ENCODE data around the gene POLR2F. TPM values are rescaled to one million over a fixed set of nuclear protein-coding genes. Genes with fewer than 3 reads are reported as not detected.
"Not testable (repeated sequence)": the region's sequence is repeated elsewhere in the genome, so short reads cannot be mapped to it uniquely, and the experiment has no call there.

Gene POLR2F
- total and polyA plus RNA-seq, 9 of the 15 experiments (the other 6 are each of a cell fraction or from before 2014, with no cell fraction given), result 98.9 to 410 (median 168) TPM

- Histone ChIP-seq H4K20me1 (replicated peaks; ENCODE audit: control insufficient read depth, insufficient read depth, low read length) (no peaks in the 10 kb centered on the region), H3K4me3 (no peak overlapping the region), H2AFZ (ENCODE audit: low read depth, low read length) (no peak overlapping the region), H3K27ac (ENCODE audit: extremely low read depth, low read depth, low read length) (no peak overlapping the region), H3K27me3 (ENCODE audit: control insufficient read depth in 2 of 2, insufficient read depth in 2 of 2, low read length in 2 of 2) (no peaks in the 10 kb centered on the region), H3K9me1 (ENCODE audit: control insufficient read depth, insufficient read depth, low read length) (no peaks in the 10 kb centered on the region), H3K9ac (ENCODE audit: insufficient read depth in 1 of 2, low read depth in 2 of 2, low read length in 2 of 2) (no peak overlapping the region), H3K4me1 (replicated peaks in 1 of 2; ENCODE audit: control insufficient read depth in 2 of 2, insufficient read depth in 2 of 2, low read length in 2 of 2) (peaks cover 0 to 7% of the 10 kb centered on the region in 2 experiments; a peak in 2 of 5 replicates), H3K9me3 (replicated peaks; ENCODE audit: control insufficient read depth, insufficient read depth, low read depth, low read length) (no peaks in the 10 kb centered on the region), H3K79me2 (ENCODE audit: control insufficient read depth, insufficient read depth, low read length) (no peaks in the 10 kb centered on the region), H3K36me3 (ENCODE audit: control insufficient read depth, insufficient read depth, low read length) (no peaks in the 10 kb centered on the region), H3K4me2 (ENCODE audit: insufficient read depth, low read length) (no peak overlapping the region)
- no TSS peak for BruUV-seq (replicated peaks)
- DNase-seq (ENCODE audit: extremely low read depth in 1 of 4, low spot score in 3 of 4) (no peak), FAIRE-seq (no peak), ATAC-seq (no peak)
- in situ Hi-C loops (cut with MboI) (loop anchor here (10.0 kb wide), 1 partner anchor 430 kb away; no protein-coding TSS in a partner anchor), intact Hi-C loops (cut with micrococcal nuclease) (no loop called here)
- ChIA-PET POLR2A (interaction anchor here (0.6 kb wide), 1 partner anchor 418 kb away, joined by 3 read pairs; no protein-coding TSS in a partner anchor), CTCF (ENCODE audit: low intra/inter-chr PET ratio) (no interaction called here)
- TF ChIP-seq SREBF1 (IDR thresholded peaks at IDR 0.05; ENCODE audit: borderline replicate concordance, low read depth, low read length), result no peak
- no peak for TF ChIP-seq POU5F1 (IDR thresholded peaks at IDR 0.05; ENCODE audit: borderline replicate concordance, low read depth, low read length, partially characterized antibody)
- TF ChIP-seq ZNF184 (CRISPR knock-in tag; IDR thresholded peaks at IDR 0.05), result no peak
- no peak for TF ChIP-seq ZNF436 (CRISPR knock-in tag; IDR thresholded peaks at IDR 0.05)
- no peak for TF ChIP-seq SMARCA4 (IDR thresholded peaks at IDR 0.05)
- no peak for TF ChIP-seq SMC3 (conservative IDR thresholded peaks at IDR 0.05; ENCODE audit: insufficient read depth, low read depth, low read length)
- WGBS (ENCODE audit: insufficient coverage, low coverage, missing lambda C conversion rate), result 67% methylated on average over 2 of the region's 2 CpGs
Measured at GRCh38 chr22:37975153-37975552, 21.7 kb downstream of the POLR2F start.

GRCh38 chr22:37976022-37976421, 22.5 kb downstream of the POLR2F start:
- H3K36me3 ChIP-seq (ENCODE audit: control insufficient read depth, insufficient read depth, low read length); BruUV-seq (replicated peaks); H3K27ac ChIP-seq (ENCODE audit: extremely low read depth, low read depth, low read length); H3K4me3 ChIP-seq; H3K4me1 ChIP-seq (replicated peaks in 1 of 2; ENCODE audit: control insufficient read depth in 2 of 2, insufficient read depth in 2 of 2, low read length in 2 of 2); H3K9me1 ChIP-seq (ENCODE audit: control insufficient read depth, insufficient read depth, low read length); ATAC-seq; H3K9ac ChIP-seq (ENCODE audit: insufficient read depth in 1 of 2, low read depth in 2 of 2, low read length in 2 of 2); H3K9me3 ChIP-seq (replicated peaks; ENCODE audit: control insufficient read depth, insufficient read depth, low read depth, low read length); intact Hi-C loops (cut with micrococcal nuclease); H4K20me1 ChIP-seq (replicated peaks; ENCODE audit: control insufficient read depth, insufficient read depth, low read length); H3K79me2 ChIP-seq (ENCODE audit: control insufficient read depth, insufficient read depth, low read length); POLR2A ChIA-PET; FAIRE-seq; H2AFZ ChIP-seq (ENCODE audit: low read depth, low read length); CTCF ChIA-PET (ENCODE audit: low intra/inter-chr PET ratio); H3K4me2 ChIP-seq (ENCODE audit: insufficient read depth, low read length); H3K27me3 ChIP-seq (ENCODE audit: control insufficient read depth in 2 of 2, insufficient read depth in 2 of 2, low read length in 2 of 2); DNase-seq (ENCODE audit: extremely low read depth in 1 of 4, low spot score in 3 of 4): not testable (repeated sequence)
- in situ Hi-C loops (cut with MboI), result loop anchor here (10.0 kb wide), 1 partner anchor 431 kb away; no protein-coding TSS in a partner anchor
- WGBS (ENCODE audit: insufficient coverage, low coverage, missing lambda C conversion rate), result 77% methylated on average over 7 of the region's 8 CpGs
